GM11168 (cell line): Measurements from ENCODE around the gene NOA1.

ENCODE experiments used
- in situ Hi-C: fragments of 300-500 bp; cut with MboI; formaldehyde crosslinking; loops from one replicate; pipeline ENCODE4 v1.12.0; 2022; ENCODE audit warnings: low sequenced_read_pairs; ENCODE audit not compliant: unreplicated experiment

The NOA1 gene

DNA sequence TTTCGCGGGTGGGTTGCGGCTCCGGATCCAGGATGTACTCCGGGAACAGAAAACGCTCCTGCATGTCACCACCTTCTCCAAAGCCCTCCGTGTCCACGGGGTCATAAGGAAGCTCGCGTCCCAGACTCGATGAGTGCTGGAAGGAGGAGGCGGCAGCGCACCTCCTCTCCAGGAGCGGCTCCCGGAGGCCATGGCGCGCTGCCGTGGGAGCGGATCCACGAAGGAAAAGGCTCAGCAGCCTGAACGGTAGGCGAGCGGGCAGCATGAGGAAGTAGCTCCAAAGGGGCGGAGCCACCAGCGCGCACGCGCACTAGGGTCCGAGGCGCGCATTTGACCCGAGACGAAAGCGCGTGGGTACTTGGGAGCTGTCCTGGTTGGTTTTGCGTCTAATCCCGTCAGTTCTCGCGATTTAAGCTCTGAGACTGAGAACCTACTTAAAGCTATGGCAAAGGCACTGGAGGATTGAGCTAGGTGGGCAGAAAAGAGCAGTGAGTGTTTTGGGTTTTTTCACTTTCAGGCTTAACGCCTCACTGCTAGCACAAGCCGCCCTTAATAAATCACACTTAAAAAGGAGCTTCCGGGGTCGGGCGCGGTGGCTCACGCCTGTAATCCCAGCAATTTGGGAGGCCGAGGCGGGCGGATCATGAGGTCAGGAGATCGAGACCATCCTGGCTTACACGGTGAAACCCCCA lies at the start of gene NOA1:
NOA1 (minus strand) TSS at position 286 of the 692 bp plus-strand sequence; CDS start at position 265, 21 bp downstream.
- in situ Hi-C loops: no loop called here

DNA sequence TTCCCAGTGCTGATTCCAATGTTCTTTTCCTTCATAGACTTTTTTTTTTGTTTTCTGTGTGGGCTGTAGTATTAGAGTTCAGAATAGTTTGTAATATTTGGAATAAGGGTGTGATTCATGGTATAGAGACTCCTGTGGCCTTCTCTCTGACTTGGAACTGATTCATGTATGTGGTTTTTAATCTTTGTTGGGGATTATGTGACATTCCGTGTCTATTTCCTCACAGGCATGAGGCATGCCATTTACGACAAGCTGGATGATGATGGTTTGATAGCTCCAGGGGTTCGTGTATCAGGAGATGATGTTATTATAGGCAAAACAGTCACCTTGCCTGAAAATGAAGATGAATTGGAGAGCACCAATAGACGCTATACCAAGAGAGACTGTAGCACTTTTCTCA lies 45.7 kb upstream of the NOA1 start:
- in situ Hi-C loops: no loop called here

DNA sequence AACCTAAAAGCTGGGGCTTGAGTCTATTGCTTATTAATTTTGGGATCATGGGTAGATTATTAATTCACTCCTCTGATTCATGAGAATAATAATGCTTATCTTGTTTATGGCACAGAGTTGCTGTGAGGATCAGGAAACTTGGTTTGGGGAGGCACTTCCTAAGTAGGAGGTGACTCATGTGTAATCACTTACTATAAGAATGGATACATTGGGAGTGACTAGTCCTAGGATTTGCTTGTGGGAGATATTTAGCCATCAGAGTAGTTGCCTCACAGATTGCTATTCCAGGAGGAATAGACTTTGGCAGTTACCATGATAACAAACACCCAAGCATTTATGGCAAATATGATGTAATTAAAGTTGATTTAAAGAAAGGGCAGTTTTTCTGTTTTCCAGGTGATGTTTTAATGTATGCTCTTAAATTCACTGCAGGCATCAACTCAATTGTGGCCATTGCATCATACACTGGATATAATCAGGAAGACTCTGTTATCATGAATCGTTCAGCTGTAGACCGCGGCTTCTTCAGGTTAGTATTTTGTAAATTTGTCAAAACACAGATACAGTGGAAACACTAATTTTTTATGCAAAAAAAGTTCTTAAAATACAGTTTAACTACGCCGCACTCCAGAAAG lies 43.2 kb upstream of the NOA1 start:
- in situ Hi-C loops: no loop called here

DNA sequence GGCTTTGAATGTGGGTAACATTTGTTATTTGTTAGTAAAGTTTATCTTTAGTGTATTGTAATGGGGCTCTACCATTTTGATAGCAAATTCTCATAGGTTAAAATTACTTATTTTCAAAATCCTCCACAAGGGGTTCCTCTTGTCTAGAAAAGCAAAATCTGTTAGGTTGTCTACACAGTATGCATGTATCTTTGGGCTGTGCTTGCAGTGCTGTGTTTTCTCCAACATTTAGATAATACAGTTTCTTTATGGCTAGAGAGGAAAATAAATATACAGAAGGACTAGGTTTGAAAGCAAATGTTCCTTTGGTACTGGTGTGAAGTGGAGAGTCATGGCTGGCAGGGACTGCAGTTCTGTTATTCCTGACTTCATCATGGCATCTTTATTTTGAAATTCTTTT lies 41.6 kb upstream of the NOA1 start:
- in situ Hi-C loops: no loop called here

DNA sequence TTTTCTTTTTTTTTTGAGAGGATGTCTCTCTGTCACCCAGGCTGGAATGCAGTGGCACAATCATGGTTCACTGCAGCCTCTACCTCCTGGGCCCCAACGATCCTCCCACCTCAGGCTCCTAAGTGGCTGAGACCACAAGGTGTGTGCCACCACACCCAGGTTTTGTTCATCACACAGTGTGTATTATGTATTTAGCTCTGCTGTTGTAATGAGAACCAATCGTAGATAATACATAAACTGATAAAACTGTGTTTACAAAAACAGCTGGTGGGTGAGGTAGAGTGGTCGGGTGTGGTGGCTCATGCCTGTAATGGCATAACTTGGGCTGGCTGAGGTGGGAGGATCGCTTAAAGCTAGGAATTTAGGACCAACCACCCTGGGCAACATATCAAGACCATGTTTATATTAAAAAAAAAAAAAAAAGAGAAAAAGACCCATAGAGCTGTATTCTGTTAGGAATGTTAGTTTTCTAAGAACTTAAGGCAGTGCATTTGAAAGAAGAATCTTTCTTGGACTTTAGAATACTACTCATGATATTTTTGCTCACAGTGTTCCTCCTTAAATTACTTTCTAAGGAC lies 36.2 kb upstream of the NOA1 start:
- in situ Hi-C loops: no loop called here

DNA sequence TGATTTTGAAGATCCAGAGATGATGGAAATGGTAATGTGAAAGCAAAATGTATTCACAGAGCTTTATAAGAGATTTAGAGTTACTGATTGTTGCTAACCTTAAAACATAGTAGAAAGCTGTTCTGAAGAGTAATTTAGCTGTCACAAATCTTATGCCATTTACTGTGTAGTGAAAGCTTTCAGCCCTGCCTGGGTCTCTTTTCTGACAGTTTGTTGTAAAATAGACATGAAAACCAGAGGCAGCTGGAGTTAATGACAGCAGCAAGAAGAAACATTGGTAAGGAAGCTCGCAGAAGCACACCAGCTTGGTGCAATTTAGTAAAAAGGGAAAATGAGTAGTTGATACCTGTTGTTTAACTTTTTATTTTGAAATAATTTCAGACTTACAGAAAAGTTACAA lies 22.3 kb upstream of the NOA1 start:
- in situ Hi-C loops: no loop called here

DNA sequence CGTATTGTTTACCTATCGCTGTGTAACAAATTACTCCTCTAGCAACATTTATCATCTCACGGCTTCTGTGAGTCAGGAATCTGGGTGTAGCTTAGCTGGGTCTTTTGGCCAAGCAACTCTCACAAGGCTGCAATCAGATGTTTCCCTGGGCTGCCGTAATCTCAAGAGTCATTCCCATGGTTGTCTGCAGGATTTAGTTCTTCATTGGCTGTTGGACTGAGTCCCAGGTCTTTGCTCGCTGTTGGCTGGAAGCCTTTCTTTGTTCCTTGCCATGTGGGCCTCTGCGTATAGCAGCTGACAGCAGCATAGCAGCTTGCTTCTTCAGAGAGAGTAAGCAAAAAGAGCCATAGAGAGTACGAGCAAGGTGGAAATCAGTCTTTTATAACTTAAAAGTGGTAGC lies 18.1 kb upstream of the NOA1 start:
- in situ Hi-C loops: no loop called here

DNA sequence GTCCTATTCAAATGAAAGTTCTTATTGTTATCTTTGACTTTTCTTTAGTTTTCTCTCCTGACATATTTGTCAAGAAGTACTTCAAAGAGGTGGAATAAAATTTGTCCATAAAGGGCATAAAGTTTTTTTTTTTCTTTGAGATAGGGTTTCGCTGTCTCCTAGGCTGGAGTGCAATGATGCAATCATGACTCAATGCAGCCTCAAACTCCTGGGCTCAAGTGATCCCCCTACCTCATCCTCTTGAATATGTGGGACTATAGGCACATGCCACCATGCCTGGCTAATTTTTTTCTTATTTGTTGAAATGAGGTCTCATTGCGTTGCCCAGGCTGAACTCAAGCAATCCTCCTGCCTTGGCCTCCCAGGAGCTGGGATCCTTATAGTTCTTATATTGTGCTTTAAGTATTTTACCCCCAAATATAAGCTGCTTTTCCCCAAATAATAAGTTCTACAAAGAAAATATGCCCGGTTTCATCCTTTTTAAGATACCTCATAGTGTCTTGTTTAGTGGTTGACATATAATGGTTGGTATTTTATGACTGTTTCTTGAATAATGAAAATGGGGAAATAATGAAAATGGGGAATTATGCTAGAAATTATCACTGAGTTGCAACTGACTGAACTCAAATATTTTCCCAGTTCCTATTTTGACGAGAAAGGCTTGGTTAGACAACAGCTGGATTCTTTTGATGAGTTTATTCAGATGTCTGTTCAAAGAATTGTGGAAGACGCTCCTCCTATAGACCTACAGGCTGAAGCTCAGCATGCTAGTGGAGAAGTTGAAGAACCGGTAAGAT lies 12.9 kb upstream of the NOA1 start:
- in situ Hi-C loops: no loop called here

DNA sequence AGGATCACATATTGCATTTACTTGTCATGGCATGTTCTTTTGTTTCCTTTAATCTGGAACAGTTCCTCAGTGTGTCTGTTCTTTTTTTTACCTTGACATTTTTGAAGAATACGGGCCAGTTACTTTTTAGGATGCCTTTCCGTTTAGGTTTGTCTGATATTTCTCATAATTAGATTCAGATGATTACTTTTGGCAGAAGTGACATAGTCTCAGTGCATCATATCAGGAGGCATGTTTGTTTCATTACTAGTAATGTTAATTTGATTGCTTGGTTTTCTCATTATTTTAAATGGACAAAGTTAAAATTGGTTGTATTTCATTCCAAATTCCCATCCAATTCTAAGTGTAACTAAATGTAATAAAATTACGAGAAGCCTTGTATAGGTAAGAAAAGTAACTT lies 9.5 kb upstream of the NOA1 start:
- in situ Hi-C loops: no loop called here

DNA sequence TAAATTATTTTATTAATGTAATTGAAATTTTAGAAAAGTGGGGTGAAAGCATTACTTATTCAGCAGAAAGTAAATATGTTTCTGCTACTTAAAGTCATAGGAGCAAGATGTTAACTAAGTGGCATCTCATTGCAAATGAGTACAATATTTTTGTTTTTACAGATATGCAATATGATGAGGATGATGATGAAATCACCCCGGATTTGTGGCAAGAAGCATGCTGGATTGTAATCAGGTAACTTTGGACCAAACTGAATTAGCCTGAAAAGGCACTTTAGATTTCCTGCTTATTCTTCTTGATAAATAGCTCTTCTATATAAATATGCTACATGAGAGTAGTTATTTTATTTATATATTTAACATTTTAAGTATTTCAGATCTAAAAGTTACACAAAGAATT lies 8.8 kb upstream of the NOA1 start:
- in situ Hi-C loops: no loop called here

DNA sequence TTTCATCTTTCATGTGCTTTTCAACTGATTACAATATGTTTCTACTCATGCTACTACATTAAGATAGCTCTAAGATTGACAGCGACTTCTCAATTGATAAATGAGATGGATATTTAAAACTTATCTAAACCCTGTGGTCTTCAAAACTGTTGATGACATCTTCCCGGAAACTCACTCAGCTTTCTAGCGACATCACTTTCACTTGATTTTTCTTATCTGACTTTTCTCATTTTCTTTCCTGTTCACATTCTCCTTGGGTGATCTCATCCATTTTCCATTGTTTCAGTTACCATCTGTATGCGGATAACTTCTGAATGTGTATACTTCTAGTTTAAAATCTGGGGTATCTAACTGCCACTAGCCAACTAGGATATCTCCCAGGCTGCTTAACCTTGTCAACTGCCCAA lies 4.4 kb upstream of the NOA1 start:
- in situ Hi-C loops: no loop called here

DNA sequence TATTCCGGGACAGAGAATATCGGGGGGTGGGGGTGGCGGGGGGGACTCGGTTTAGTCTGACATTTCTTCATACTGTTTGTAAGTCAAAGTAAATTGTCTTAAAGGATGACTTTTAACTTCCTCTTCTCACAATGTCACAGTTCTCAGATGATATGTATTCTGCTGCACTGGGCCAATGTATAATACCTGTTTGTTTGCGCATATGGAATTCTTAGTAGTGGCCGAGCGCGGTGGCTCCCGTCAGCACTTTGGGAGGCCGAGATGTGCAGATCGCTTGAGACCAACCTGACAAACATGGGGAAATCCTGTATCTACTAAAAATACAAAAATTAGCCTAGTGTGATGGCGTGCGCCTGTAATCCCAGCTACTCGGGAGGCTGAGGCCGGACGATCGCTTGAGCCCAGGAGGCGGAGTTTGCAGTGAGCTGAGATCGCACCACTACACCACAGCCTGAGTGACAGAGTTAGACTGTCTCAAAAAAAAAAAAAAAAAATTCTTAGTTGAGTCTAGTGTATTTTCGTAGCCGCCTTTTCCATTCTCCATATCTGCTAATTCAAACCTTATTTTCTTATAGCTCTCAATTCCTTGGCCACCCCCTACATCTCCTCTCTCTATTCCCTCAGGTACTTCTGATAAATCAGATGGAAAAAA lies 2.1 kb upstream of the NOA1 start:
- in situ Hi-C loops: no loop called here

DNA sequence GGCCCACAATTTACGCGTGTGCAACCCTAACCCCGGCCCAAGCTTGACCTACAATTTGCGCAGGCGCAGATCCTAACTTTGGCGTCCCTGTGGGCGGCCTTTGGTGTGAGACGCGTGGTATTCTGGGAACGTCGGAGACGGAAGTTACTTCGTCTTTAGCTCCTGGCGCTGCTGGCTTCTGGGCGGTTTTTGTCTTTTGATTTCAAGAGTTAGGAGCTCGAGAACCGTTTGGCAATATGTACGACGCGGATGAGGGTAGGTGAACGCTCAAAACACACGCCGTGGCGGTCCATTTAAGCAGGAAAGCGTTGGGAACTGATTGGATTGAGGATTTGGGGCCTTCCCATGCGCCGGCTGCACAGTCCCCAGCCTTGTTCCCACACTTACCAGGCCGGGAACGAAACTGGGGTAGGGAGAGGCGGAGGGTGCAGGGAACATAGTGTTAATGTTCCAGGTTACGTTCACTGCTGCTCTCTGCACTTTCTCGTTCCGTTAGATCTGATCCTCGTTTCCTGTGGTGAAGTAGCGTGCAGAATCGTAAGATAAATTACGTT lies 1.4 kb upstream of the NOA1 start, which contains the start of gene POLR2B:
POLR2B (plus strand) TSS at position 147 of the 554 bp plus-strand sequence; CDS start at position 237, 90 bp downstream.
- in situ Hi-C loops: no loop called here

DNA sequence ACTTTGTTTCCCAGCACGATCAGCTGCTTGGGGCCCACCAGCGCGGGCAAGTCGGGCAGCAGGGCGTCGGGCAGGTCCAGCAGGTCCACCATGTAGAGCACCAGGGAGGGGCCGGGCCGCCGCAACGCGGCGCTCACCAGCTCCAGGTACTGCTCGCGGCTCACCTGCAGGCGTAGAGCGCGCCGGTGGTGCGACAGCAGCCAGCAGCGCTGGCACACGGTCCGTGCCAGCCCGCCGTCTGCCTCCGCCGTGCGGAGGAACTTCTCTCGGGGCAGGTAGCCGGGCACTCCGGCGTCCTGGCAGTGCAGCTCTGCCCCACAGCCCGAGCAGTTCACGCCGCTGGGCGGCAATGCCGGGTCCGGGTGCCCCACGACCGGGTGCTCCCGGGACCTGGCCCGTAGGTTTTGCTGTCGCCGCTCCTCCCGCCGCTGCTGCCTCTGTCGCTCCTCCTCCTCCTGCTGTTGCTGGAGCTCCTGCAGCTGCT lies 527 bp downstream of the NOA1 start:
- in situ Hi-C loops: no loop called here

DNA sequence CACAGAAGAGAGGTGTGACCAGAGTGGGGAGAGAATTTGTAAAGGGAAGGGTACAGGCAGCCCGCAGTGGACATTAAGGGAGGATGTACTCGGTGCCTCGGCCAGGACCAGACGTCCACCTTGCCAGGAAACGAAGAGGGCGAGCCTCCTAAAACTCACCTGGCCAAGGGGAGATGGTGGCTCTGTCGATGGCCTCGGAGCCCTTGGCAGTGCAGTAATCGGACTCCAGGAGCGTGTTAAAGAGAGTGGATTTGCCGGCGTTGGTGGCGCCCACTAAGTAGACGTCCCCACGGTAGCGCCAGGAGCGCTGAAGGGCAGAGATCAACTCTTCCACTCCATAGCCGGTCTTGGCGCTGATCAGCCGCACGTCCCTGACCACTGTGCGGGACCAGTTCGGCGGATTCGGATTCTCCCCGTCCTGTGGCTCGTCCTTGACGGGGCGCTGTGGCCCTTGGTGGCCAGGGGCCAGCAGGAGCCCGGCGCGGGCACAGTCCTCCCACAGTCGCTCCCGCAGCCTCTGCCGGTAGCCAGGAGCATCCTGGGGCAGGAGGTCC lies 1.0 kb downstream of the NOA1 start:
- in situ Hi-C loops: no loop called here

DNA sequence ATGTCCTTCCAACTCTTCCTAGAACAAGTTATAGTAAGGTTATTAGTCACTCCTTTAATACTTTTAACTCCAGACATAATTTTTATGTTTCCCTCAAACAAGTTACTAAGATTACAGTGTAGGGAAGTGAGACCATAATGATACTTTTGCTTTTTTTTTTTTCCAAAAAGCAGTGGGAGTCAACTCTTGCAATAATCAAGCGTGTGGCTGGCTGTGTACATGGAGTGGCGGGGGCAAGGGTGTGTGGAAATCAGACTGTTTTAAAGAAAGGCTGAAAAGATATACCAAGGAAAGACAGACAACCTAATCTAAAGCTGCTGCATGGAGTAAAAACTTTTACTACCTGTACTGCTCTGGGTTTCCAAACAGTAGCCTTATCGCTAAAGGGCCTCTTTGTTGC lies 4.1 kb downstream of the NOA1 start:
- in situ Hi-C loops: no loop called here

DNA sequence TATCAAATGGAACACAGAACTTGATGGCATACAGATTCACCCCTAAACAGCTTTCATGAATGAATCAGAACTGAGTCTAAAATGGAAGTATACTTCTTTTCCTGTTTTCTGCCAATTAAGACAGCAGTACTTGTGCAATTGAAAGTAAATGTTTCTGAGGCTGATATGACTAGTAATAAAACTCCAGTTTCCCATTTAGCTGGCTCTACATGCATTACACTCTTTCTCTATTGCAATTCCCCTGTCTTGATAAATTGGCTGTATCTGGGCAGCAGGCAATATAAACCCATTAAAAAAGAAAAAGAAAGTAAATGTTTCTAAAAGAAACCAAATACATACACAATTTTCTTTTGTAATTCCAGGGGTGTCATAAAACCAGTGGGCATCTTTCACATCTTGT lies 4.6 kb downstream of the NOA1 start:
- in situ Hi-C loops: no loop called here

DNA sequence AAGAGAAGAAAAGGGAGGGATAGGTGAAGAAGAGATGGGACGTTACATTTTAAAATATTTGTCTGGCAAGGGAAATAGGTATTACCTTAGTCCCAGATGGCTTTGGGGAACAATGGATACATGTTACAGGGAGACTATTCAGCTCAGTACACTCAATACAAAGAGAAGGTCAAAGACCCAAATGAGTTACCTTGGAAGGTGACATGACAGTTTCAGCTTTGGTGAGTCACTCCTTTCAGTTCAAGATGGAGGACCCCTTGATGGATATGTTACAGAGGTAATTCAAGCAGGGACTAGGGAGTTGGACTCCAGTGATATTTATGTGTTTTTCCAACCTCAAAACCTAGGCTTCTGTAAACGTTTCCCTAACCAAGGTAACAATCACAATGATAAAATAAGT lies 5.0 kb downstream of the NOA1 start:
- in situ Hi-C loops: no loop called here

DNA sequence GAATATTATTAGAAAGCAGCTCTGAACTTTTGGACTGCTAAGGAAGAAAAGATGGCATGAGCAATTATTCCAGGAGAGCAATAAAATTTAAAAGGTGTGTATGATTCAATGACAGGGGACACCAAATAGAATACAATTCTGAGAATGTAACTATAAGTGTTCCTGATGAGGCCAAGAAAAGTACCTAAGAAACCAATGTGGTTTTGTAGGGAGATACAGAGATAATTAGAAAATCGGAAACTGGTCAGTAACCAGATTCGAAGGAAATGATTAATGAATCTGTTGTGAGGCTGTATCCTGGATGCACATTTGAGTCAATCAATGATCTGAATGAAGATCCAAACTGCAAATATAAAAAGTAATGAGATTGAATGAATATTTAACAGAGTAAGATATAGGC lies 6.0 kb downstream of the NOA1 start:
- in situ Hi-C loops: no loop called here

DNA sequence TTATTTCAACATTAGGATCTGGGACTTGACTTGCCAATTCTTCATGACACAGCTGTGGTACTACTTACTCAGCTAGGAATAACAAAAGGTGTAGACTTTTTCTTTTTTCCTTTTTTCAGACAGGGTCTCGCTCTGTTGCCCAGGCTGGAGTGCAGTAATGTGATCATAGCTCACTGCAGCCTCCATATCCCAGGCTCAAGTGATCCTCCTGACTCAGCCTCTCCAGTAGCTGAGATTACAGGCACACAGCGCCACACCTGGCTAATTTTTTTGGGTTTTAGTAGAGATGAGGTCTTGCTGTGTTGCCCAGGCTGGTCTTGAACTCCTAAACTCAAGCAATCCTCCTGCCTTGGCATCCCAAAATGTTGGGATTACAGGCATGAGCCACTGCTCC lies 16.3 kb downstream of the NOA1 start:
- in situ Hi-C loops: no loop called here
